Activated CD8-positive, alpha-beta memory T cell treated with anti-CD3 and anti-CD28 coated beads, Interleukin-2, amount 10 ng/mL, durations not matched to agents 7 days and 5 days (primary cell): Measurements from ENCODE around the gene XDH. TPM values are rescaled to one million over a fixed set of nuclear protein-coding genes. Genes with fewer than 3 reads are reported as not detected.

ENCODE experiments used
- ATAC-seq: fragments of 150-1000 bp; cut with Tn5 transposase; one replicate; pipeline ENCODE4 v1.10.0; 2021; ENCODE audit warnings: moderate library complexity
- CTCF ChIA-PET: fragments of 350-600 bp; sonication (Branson Sonifier 250); formaldehyde crosslinking; loops from one replicate; lab custom pipeline; 2021; ENCODE audit warnings: antibody characterized with exemption; lab: Charles Lee
- DNase-seq: peaks from one replicate; pipeline ENCODE4 v3.0.0-alpha.2; 2020
- H3K27ac Mint-ChIP-seq: one replicate; pipeline ENCODE4 v1.8.0; 2021; ENCODE audit warnings: mild to moderate bottlenecking, mixed read lengths
- H3K27me3 Mint-ChIP-seq: one replicate; pipeline ENCODE4 v1.8.0; 2021; ENCODE audit warnings: mixed read lengths
- H3K36me3 Mint-ChIP-seq: one replicate; pipeline ENCODE4 v1.8.0; 2021; ENCODE audit warnings: mild to moderate bottlenecking, mixed read lengths
- H3K4me1 Mint-ChIP-seq: one replicate; pipeline ENCODE4 v1.8.0; 2021; ENCODE audit warnings: mixed read lengths
- H3K4me3 Mint-ChIP-seq: one replicate; pipeline ENCODE4 v1.8.0; 2021; ENCODE audit warnings: mild to moderate bottlenecking, moderate library complexity, mixed read lengths
- H3K9me3 Mint-ChIP-seq: one replicate; pipeline ENCODE4 v1.8.0; 2022; ENCODE audit warnings: low read depth, mixed read lengths
- total RNA-seq, 2 experiments: library from RNA; stranded (reverse); gene quantifications; one replicate each; pipeline ENCODE4 v1.2.3, GENCODE V29; 2021

The XDH gene
- total RNA-seq, 2 experiments from 2014 or later, result 0.41 TPM; not detected in 1

- H3K27ac Mint-ChIP-seq, result no peak overlapping the region
- no peaks in the 10 kb centered on the region for H3K9me3 Mint-ChIP-seq
- CTCF ChIA-PET, result interaction anchor here (0.9 kb wide), 1 partner anchor 11 kb away, joined by 4 read pairs; no protein-coding TSS in a partner anchor
- ATAC-seq, result no peak
- no peak for DNase-seq
- H3K36me3 Mint-ChIP-seq, result peaks cover 2% of the 10 kb centered on the region
- H3K4me3 Mint-ChIP-seq, result no peak overlapping the region
- peaks cover 10% of the 10 kb centered on the region for H3K27me3 Mint-ChIP-seq
- H3K4me1 Mint-ChIP-seq, result peaks cover 12% of the 10 kb centered on the region
Observed at GRCh38 chr2:31329081-31329625, 85.4 kb downstream of the XDH start.

DNA sequence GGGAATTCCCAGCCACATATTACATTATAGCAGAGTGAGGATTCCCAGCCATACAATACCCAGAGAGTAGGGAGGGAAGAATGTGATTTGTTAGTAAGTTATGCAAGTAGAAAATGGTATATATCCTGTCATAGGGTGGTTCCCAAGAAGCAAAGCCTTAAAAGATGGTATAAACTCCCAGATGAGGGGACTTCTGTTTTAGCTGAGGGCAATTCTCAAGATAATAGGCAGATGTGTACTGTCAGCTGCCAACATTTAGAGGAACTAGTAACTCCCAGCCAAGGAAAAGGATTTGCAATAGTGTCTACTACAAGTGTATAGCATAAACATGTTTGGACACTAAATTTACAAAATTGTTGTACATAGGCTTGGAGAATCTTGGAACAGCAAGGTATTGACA is 86.5 kb downstream of the XDH start:
- Mint-ChIP-seq H3K4me1 (peaks cover 22% of the 10 kb centered on the region), H3K27me3 (peaks cover 7% of the 10 kb centered on the region), H3K27ac (no peak overlapping the region), H3K36me3 (peaks cover 2% of the 10 kb centered on the region), H3K9me3 (no peaks in the 10 kb centered on the region), H3K4me3 (no peak overlapping the region)
- DNase-seq, result no peak
- CTCF ChIA-PET, result interaction anchor here (0.6 to 0.9 kb wide), 2 partner anchors 10 to 57 kb away, joined by 4 read pairs; no protein-coding TSS in a partner anchor
- ATAC-seq, result no peak

- ATAC-seq (no peak), DNase-seq (no peak)
- peaks cover 27% of the 10 kb centered on the region for H3K4me1 Mint-ChIP-seq
- no peaks in the 10 kb centered on the region for H3K9me3 Mint-ChIP-seq
- peaks cover 7% of the 10 kb centered on the region for H3K27me3 Mint-ChIP-seq
- no peak overlapping the region for H3K4me3 Mint-ChIP-seq
- CTCF ChIA-PET, result no interaction called here
- H3K36me3 Mint-ChIP-seq, result peaks cover 2% of the 10 kb centered on the region
- H3K27ac Mint-ChIP-seq, result no peak overlapping the region
Observed at GRCh38 chr2:31327505-31327904, 87.0 kb downstream of the XDH start.

GRCh38 chr2:31324016-31324633 is 90.4 kb downstream of the XDH start:
- ATAC-seq, result peak; percentile 87
- H3K27me3 Mint-ChIP-seq, result peaks cover 7% of the 10 kb centered on the region
- peaks cover 44% of the 10 kb centered on the region for H3K4me1 Mint-ChIP-seq
- DNase-seq, result no peak
- CTCF ChIA-PET, result interaction anchor here (0.7 to 5.4 kb wide), 3 partner anchors 10 to 614 kb away, joined by 3 to 25 read pairs (median 3); no protein-coding TSS in a partner anchor
- H3K9me3 Mint-ChIP-seq, result no peaks in the 10 kb centered on the region
- peaks cover 2% of the 10 kb centered on the region for H3K36me3 Mint-ChIP-seq
- H3K27ac Mint-ChIP-seq, result peak overlapping the region; percentile 74
- peak overlapping the region; percentile 61 for H3K4me3 Mint-ChIP-seq

- Mint-ChIP-seq H3K4me3 (no peak overlapping the region), H3K27ac (peak overlapping the region; percentile 30)
- CTCF ChIA-PET, result interaction anchor here (1.2 to 5.4 kb wide), 4 partner anchors 11 to 611 kb away, joined by 3 to 25 read pairs (median 6); partner anchors contain the start of gene EHD3
Observed at GRCh38 chr2:31322371-31322770, 92.2 kb downstream of the XDH start.

GRCh38 chr2:31319406-31320175 is 95.0 kb downstream of the XDH start:
- H3K36me3 Mint-ChIP-seq, result no peaks in the 10 kb centered on the region
- no peak overlapping the region for H3K4me3 Mint-ChIP-seq
- H3K4me1 Mint-ChIP-seq, result peaks cover 58% of the 10 kb centered on the region
- no peaks in the 10 kb centered on the region for H3K9me3 Mint-ChIP-seq
- ATAC-seq, result peak; percentile 58
- DNase-seq, result peak; percentile 62
- H3K27ac Mint-ChIP-seq, result peak overlapping the region; percentile 85
- H3K27me3 Mint-ChIP-seq, result no peaks in the 10 kb centered on the region
- CTCF ChIA-PET, result interaction anchor here (0.7 to 2.0 kb wide), 3 partner anchors 14 to 639 kb away, joined by 3 to 4 read pairs (median 3); partner anchors contain the start of gene EHD3

More at GRCh38 chr2:31322371-31322770, 92.2 kb downstream of the XDH start:
- no peaks in the 10 kb centered on the region for H3K9me3 Mint-ChIP-seq
- peaks cover 61% of the 10 kb centered on the region for H3K4me1 Mint-ChIP-seq
- no peak for ATAC-seq
- H3K27me3 Mint-ChIP-seq, result peaks cover 4% of the 10 kb centered on the region
- peaks cover 2% of the 10 kb centered on the region for H3K36me3 Mint-ChIP-seq
- DNase-seq, result no peak

DNA sequence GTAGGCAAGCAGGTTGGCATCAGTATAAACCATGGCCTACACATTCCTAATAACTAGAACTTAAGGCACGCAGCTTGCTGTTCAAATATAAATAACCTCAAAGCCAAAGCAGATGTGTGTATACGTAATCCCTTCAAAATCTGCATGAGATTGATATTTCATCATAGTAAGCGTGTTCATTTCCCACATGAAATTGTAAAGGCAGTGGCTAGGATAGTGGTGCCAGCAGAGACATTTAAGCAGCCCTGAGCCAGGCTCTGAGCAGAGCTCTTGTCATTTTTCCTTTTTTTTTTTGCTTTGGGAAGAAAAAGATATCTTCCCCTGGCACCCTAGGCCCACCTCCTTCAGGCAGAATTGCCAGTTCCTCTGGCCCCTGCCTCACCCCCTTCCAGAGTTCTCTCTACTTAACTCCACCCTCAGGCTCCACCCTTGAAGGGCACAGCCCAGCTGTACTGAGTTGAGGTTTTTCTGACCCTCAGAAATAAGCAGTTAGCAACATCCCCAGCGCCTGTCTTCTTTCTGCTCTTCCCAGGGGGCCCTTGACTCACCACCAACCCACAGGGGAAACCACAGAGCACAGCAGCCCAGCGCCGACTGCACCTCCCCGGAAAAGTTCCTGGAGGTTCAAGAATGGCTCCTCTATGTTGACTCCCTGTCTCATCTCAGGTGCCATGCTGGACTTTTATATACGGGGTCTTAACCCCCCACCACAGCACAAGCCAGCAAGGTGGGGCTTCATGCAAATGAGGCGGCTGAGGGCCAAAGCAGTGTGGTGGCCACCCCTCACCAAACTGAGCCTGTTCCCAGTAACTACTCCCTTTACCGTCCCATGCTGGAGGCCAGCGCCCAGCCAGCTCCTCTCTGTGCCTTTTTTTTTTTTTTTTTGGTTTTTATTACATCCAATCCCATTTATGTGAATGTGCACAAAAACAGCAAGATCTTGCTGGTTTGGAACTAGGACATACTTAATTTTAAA is 95.9 kb downstream of the XDH start:
- CTCF ChIA-PET, result interaction anchor here (0.7 to 2.0 kb wide), 3 partner anchors 10 to 640 kb away, joined by 3 to 4 read pairs (median 4); no protein-coding TSS in a partner anchor
- H3K9me3 Mint-ChIP-seq, result no peaks in the 10 kb centered on the region
- H3K4me3 Mint-ChIP-seq, result peak overlapping the region; percentile 7
- ATAC-seq (peak; percentile 69), DNase-seq (peak; percentile 71)
- peak overlapping the region; percentile 85 for H3K27ac Mint-ChIP-seq
- H3K36me3 Mint-ChIP-seq, result no peaks in the 10 kb centered on the region
- no peaks in the 10 kb centered on the region for H3K27me3 Mint-ChIP-seq
- peaks cover 50% of the 10 kb centered on the region for H3K4me1 Mint-ChIP-seq

DNA sequence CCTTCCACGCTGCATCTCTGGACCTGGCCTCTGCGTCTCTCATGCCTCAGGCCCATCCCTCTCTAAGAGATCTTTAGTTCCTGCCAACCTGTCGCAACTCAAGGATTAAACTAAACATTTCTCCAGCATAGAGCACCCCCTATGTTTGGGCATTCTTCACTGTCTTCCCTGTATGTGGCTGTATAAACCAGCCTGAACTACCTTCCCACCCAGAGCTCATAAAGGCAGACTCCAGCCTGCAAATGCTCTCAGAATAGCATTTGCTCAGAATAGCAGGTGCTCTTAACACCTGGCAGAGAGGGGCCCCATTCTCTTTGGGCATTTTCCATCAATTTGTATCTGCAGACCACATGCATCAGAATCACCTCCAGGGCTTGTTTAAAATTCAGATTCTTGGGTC is 97.1 kb downstream of the XDH start:
- ATAC-seq (no peak), DNase-seq (no peak)
- Mint-ChIP-seq H3K4me1 (peaks cover 37% of the 10 kb centered on the region), H3K9me3 (no peaks in the 10 kb centered on the region), H3K27ac (peak overlapping the region; percentile 16), H3K27me3 (peaks cover under 1% of the 10 kb centered on the region), H3K36me3 (no peaks in the 10 kb centered on the region), H3K4me3 (no peak overlapping the region)
- CTCF ChIA-PET, result no interaction called here

- DNase-seq (no peak), ATAC-seq (no peak)
- Mint-ChIP-seq H3K27me3 (peaks cover 16% of the 10 kb centered on the region), H3K4me1 (peaks cover 28% of the 10 kb centered on the region), H3K4me3 (no peak overlapping the region), H3K27ac (no peak overlapping the region), H3K9me3 (peaks cover 2% of the 10 kb centered on the region), H3K36me3 (peaks cover under 1% of the 10 kb centered on the region)
- CTCF ChIA-PET, result no interaction called here
Observed at GRCh38 chr2:31314761-31315160, 99.8 kb downstream of the XDH start.

DNA sequence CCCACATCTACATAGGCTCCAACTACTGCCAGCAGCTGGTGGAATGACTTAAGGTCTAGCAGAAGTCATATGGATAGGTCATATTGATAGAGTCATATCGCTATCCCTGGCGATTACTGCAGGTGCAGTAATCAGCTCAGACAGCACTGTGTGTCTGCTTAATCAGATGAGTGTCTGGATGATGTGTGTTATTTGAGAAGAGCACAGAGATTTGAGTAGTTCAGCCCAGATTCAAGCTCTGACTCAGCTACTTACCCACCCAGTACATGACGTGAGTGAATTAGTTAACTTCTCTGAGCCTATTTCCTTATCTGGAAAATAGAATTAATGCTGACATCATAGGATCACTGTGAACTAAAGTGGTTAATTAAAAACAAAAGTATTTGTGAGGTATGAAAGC is 101.6 kb downstream of the XDH start:
- H3K4me1 Mint-ChIP-seq, result peaks cover 9% of the 10 kb centered on the region
- DNase-seq (no peak), ATAC-seq (no peak)
- CTCF ChIA-PET, result interaction anchor here (1.7 kb wide), 1 partner anchor 20 kb away, joined by 5 read pairs; no protein-coding TSS in a partner anchor
- H3K4me3 Mint-ChIP-seq, result no peak overlapping the region
- no peak overlapping the region for H3K27ac Mint-ChIP-seq
- H3K36me3 Mint-ChIP-seq, result peaks cover 3% of the 10 kb centered on the region
- peaks cover 2% of the 10 kb centered on the region for H3K9me3 Mint-ChIP-seq
- peaks cover 31% of the 10 kb centered on the region for H3K27me3 Mint-ChIP-seq

DNA sequence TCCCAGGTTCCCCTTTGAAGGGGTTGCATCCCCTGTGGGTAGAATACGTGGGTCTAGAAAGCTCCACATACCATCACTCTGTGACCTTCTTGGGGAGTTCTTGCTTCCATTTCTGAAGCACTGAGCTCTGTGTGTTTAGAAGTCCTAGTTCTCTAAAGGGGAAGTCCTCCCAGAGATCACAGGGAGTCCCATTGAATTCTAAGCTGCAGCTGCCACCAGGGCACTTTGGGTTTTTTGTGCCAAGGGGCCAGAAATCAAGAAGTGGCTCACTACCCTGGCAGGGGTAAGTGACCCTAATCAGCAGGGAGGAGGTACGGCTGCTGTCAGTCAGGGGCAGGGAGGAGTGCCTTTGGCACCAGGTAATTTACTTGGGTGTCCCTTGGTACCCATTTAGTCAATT is 109.7 kb downstream of the XDH start:
- Mint-ChIP-seq H3K27ac (no peak overlapping the region), H3K4me3 (no peak overlapping the region), H3K27me3 (peaks cover 31% of the 10 kb centered on the region), H3K4me1 (no peaks in the 10 kb centered on the region), H3K9me3 (no peaks in the 10 kb centered on the region), H3K36me3 (peaks cover 3% of the 10 kb centered on the region)
- ATAC-seq, result no peak
- DNase-seq, result no peak
- CTCF ChIA-PET, result no interaction called here

GRCh38 chr2:31302940-31303563 is 111.5 kb downstream of the XDH start:
- ATAC-seq (no peak), DNase-seq (no peak)
- Mint-ChIP-seq H3K4me1 (no peaks in the 10 kb centered on the region), H3K9me3 (no peaks in the 10 kb centered on the region), H3K36me3 (no peaks in the 10 kb centered on the region), H3K27me3 (peaks cover 20% of the 10 kb centered on the region), H3K27ac (no peak overlapping the region), H3K4me3 (no peak overlapping the region)
- CTCF ChIA-PET, result no interaction called here
